ENCODE data around the gene MTIF3.

GRCh38 chr13:27406178-27406939, 44.0 kb downstream of the MTIF3 start:
- TF ChIP-seq TAF1 (IDR thresholded peaks at IDR 0.05; ENCODE audit: low read depth, low read length) (no peak), POLR2A (IDR thresholded peaks at IDR 0.05; ENCODE audit: low read depth, low read length) (no peak), SPI1 (IDR thresholded peaks at IDR 0.05; ENCODE audit: low read depth, low read length) (no peak), POU2F2 (IDR thresholded peaks at IDR 0.05; ENCODE audit: low read depth, low read length) (no peak), POLR2AphosphoS5 (IDR thresholded peaks at IDR 0.05; ENCODE audit: low read depth, low read length) (no peak)
